Astrocyte (in vitro differentiated cells and primary cell): ENCODE data around the gene DYSF. TPM values are rescaled to one million over a fixed set of nuclear protein-coding genes. Genes with fewer than 3 reads are reported as not detected.

Source experiments
- DNase-seq: peaks from one replicate; pipeline ENCODE4 v3.0.0-alpha.2; 2010; ENCODE audit warnings: low read depth
- FAIRE-seq: peaks from 2 replicates; lab custom pipeline; 2011; peaks lifted over from hg19 to GRCh38; lab: Jason Lieb, UNC
- H2AFZ ChIP-seq: 2 replicates; pipeline ENCODE4 v1.6.0; 2012; ENCODE audit warnings: low read depth, low read length, inconsistent platforms
- H3K27ac ChIP-seq: 2 replicates; pipeline ENCODE4 v1.5.1; 2011; ENCODE audit warnings: low read depth, low read length, inconsistent platforms
- H3K27me3 ChIP-seq: 2 replicates; pipeline ENCODE4 v1.6.0; 2011; ENCODE audit warnings: low read length, inconsistent platforms; ENCODE audit not compliant: insufficient read depth
- H3K36me3 ChIP-seq: 2 replicates; pipeline ENCODE4 v1.5.1; 2011; ENCODE audit warnings: low read length, inconsistent platforms; ENCODE audit not compliant: insufficient read depth
- H3K4me1 ChIP-seq: 2 replicates; pipeline ENCODE4 v1.5.1; 2011; ENCODE audit warnings: low read length, inconsistent platforms; ENCODE audit not compliant: insufficient read depth
- H3K4me2 ChIP-seq: 2 replicates; pipeline ENCODE4 v1.6.0; 2012; ENCODE audit warnings: low read length, inconsistent platforms
- H3K4me3 ChIP-seq: 2 replicates; pipeline ENCODE4 v1.5.1; 2011; ENCODE audit warnings: low read depth, mild to moderate bottlenecking, low read length, inconsistent platforms; ENCODE audit not compliant: insufficient read depth
- H3K79me2 ChIP-seq: 2 replicates; pipeline ENCODE4 v1.6.0; 2012; ENCODE audit warnings: mild to moderate bottlenecking, low read length, inconsistent platforms; ENCODE audit not compliant: insufficient read depth
- H3K9ac ChIP-seq: 2 replicates; pipeline ENCODE4 v1.6.0; 2012; ENCODE audit warnings: mild to moderate bottlenecking, low read length, inconsistent platforms
- H3K9me3 ChIP-seq: 2 replicates; pipeline ENCODE4 v1.5.1; 2012; ENCODE audit warnings: low read depth, mild to moderate bottlenecking, low read length, inconsistent platforms; ENCODE audit not compliant: insufficient read depth
- H4K20me1 ChIP-seq: 2 replicates; pipeline ENCODE4 v1.6.0; 2012; ENCODE audit warnings: low read length, inconsistent platforms; ENCODE audit not compliant: insufficient read depth
- H3K27ac Mint-ChIP-seq: one replicate; pipeline ENCODE4 v1.8.0; 2021; ENCODE audit warnings: mild to moderate bottlenecking, mixed read lengths; ENCODE audit not compliant: unreplicated experiment
- H3K27me3 Mint-ChIP-seq: one replicate; pipeline ENCODE4 v1.8.0; 2021; ENCODE audit warnings: low read depth, mixed read lengths; ENCODE audit not compliant: unreplicated experiment
- H3K36me3 Mint-ChIP-seq: one replicate; pipeline ENCODE4 v1.8.0; 2021; ENCODE audit warnings: low read depth, mixed read lengths; ENCODE audit not compliant: unreplicated experiment
- H3K4me1 Mint-ChIP-seq: one replicate; pipeline ENCODE4 v1.8.0; 2021; ENCODE audit warnings: low read depth, mixed read lengths; ENCODE audit not compliant: unreplicated experiment
- H3K4me3 Mint-ChIP-seq: one replicate; pipeline ENCODE4 v1.8.0; 2021; ENCODE audit warnings: mild to moderate bottlenecking, moderate library complexity, mixed read lengths; ENCODE audit not compliant: unreplicated experiment
- H3K9me3 Mint-ChIP-seq: one replicate; pipeline ENCODE4 v1.8.0; 2021; ENCODE audit warnings: mild to moderate bottlenecking, mixed read lengths; ENCODE audit not compliant: unreplicated experiment
- CTCF ChIP-seq: IDR thresholded peaks from 2 replicates; pipeline ENCODE4 v1.5.1; 2011; ENCODE audit warnings: low read depth, mild to moderate bottlenecking, inconsistent platforms, low read length, moderate library complexity; ENCODE audit not compliant: insufficient read depth
- EZH2 ChIP-seq: IDR thresholded peaks from 2 replicates; pipeline ENCODE4 v1.6.1; 2012; ENCODE audit warnings: mild to moderate bottlenecking, low read length, inconsistent platforms; ENCODE audit not compliant: insufficient read depth
- total RNA-seq: library from RNA; stranded (reverse); gene quantifications from 2 replicates; pipeline ENCODE4 v1.2.1, GENCODE V29; 2021

Gene DYSF
- total RNA-seq, 1 donor from 2014 or later = 123 TPM

- no peak overlapping the region for H3K4me3 ChIP-seq
- H3K27me3 Mint-ChIP-seq = peaks cover 23% of the 10 kb centered on the region
- H3K27ac Mint-ChIP-seq = no peak overlapping the region
- H3K36me3 Mint-ChIP-seq = peaks cover 42% of the 10 kb centered on the region
- no peaks in the 10 kb centered on the region for H3K4me1 Mint-ChIP-seq
- no peak for TF ChIP-seq EZH2
- no peak for TF ChIP-seq CTCF
- H3K9me3 ChIP-seq = peaks cover 5% of the 10 kb centered on the region
- H3K27me3 ChIP-seq = no peaks in the 10 kb centered on the region
- DNase-seq = no peak
- H4K20me1 ChIP-seq = no peaks in the 10 kb centered on the region
- no peaks in the 10 kb centered on the region for H3K4me1 ChIP-seq
- H2AFZ ChIP-seq = no peak overlapping the region
- H3K4me2 ChIP-seq = no peak overlapping the region
- no peak overlapping the region for H3K4me3 Mint-ChIP-seq
- peaks cover 4% of the 10 kb centered on the region for H3K9me3 Mint-ChIP-seq
- H3K9ac ChIP-seq = no peak overlapping the region
- no peak overlapping the region for H3K27ac ChIP-seq
- no peak for FAIRE-seq
- H3K79me2 ChIP-seq = no peaks in the 10 kb centered on the region
- H3K36me3 ChIP-seq = no peaks in the 10 kb centered on the region
Measured at GRCh38 chr2:71551631-71551915, 98.2 kb downstream of the DYSF start.

GRCh38 chr2:71552356-71552755 is 99.0 kb downstream of the DYSF start:
- Histone ChIP-seq H3K36me3 (no peaks in the 10 kb centered on the region), H3K4me1 (no peaks in the 10 kb centered on the region), H3K79me2 (no peaks in the 10 kb centered on the region), H3K4me2 (no peak overlapping the region), H3K27ac (no peak overlapping the region), H3K9me3 (peaks cover 5% of the 10 kb centered on the region), H3K9ac (no peak overlapping the region), H2AFZ (no peak overlapping the region), H3K4me3 (no peak overlapping the region), H3K27me3 (no peaks in the 10 kb centered on the region), H4K20me1 (no peaks in the 10 kb centered on the region)
- H3K9me3 Mint-ChIP-seq = peaks cover 4% of the 10 kb centered on the region
- DNase-seq (no peak), FAIRE-seq (no peak)
- peaks cover 48% of the 10 kb centered on the region for H3K36me3 Mint-ChIP-seq
- no peak overlapping the region for H3K4me3 Mint-ChIP-seq
- H3K27ac Mint-ChIP-seq = no peak overlapping the region
- H3K4me1 Mint-ChIP-seq = no peaks in the 10 kb centered on the region
- TF ChIP-seq EZH2 = no peak
- no peak for TF ChIP-seq CTCF
- peaks cover 23% of the 10 kb centered on the region for H3K27me3 Mint-ChIP-seq

- Mint-ChIP-seq H3K4me3 (no peak overlapping the region), H3K36me3 (peaks cover 48% of the 10 kb centered on the region), H3K27ac (no peak overlapping the region), H3K4me1 (no peaks in the 10 kb centered on the region), H3K27me3 (peaks cover 19% of the 10 kb centered on the region), H3K9me3 (peaks cover 4% of the 10 kb centered on the region)
- no peak overlapping the region for H3K27ac ChIP-seq
- no peak overlapping the region for H3K4me2 ChIP-seq
- no peaks in the 10 kb centered on the region for H3K36me3 ChIP-seq
- no peak for DNase-seq
- H3K9ac ChIP-seq = no peak overlapping the region
- H3K27me3 ChIP-seq = no peaks in the 10 kb centered on the region
- H3K4me1 ChIP-seq = no peaks in the 10 kb centered on the region
- no peak overlapping the region for H3K4me3 ChIP-seq
- H3K79me2 ChIP-seq = no peaks in the 10 kb centered on the region
- H3K9me3 ChIP-seq = peaks cover 5% of the 10 kb centered on the region
- no peak for TF ChIP-seq CTCF
- no peak for TF ChIP-seq EZH2
- H2AFZ ChIP-seq = no peak overlapping the region
- FAIRE-seq = no peak
- H4K20me1 ChIP-seq = no peaks in the 10 kb centered on the region
Measured at GRCh38 chr2:71552861-71553301, 99.5 kb downstream of the DYSF start.
